PC-9 (cell line): ENCODE data around the gene SLC26A11. TPM values are rescaled to one million over a fixed set of nuclear protein-coding genes. Genes with fewer than 3 reads are reported as not detected.

ENCODE experiments used
- BruUV-seq: library from RNA; stranded (reverse); fragments of 400-500 nt; replicated peaks from 2 replicates; lab custom pipeline; 2021; lab: Mats Ljungman, UMichigan
- CTCF ChIA-PET: fragments of 300-600 bp; sonication (Branson Sonifier 250); formaldehyde crosslinking; loops from one replicate; lab custom pipeline; 2022; ENCODE audit warnings: antibody characterized with exemption; lab: Charles Lee
- POLR2A ChIA-PET: fragments of 300-600 bp; sonication (Branson Sonifier 250); formaldehyde crosslinking; loops from one replicate; lab custom pipeline; 2022; ENCODE audit warnings: antibody characterized with exemption; ENCODE audit not compliant: unreplicated experiment; lab: Charles Lee
- DNase-seq, 2 experiments: peaks; one replicate each; pipeline versions ENCODE4 v3.0.0 to v3.0.0-alpha.2; 2015 to 2022; ENCODE audit warnings: mixed read lengths in 1 of 2
- H2AFZ ChIP-seq: fragments of 200-600 bp; sonication (generic); 2 replicates; pipeline ENCODE4 v1.8.1; 2017; ENCODE audit warnings: antibody characterized with exemption
- H3F3A ChIP-seq: fragments of 200-600 bp; sonication (generic); 2 replicates; pipeline ENCODE4 v1.8.1; 2017; ENCODE audit warnings: antibody characterized with exemption, mild to moderate bottlenecking, low read depth; ENCODE audit not compliant: insufficient read depth
- H3K27ac ChIP-seq: fragments of 200-600 bp; sonication (generic); 2 replicates; pipeline ENCODE4 v1.6.1; 2016; ENCODE audit warnings: mixed run types
- H3K27me3 ChIP-seq: fragments of 200-600 bp; sonication (generic); 2 replicates; pipeline ENCODE4 v1.6.1; 2016; ENCODE audit warnings: low read depth, mixed run types; ENCODE audit not compliant: insufficient read depth
- H3K36me3 ChIP-seq: fragments of 200-600 bp; sonication (generic); 2 replicates; pipeline ENCODE4 v1.6.1; 2016; ENCODE audit warnings: low read depth, mixed run types
- H3K4me1 ChIP-seq: fragments of 200-600 bp; sonication (generic); replicated peaks from 2 replicates; pipeline ENCODE4 v1.6.1; 2016; ENCODE audit warnings: mixed run types; ENCODE audit not compliant: insufficient read depth
- H3K4me2 ChIP-seq: fragments of 200-600 bp; sonication (generic); 2 replicates; pipeline ENCODE4 v1.6.1; 2017; ENCODE audit warnings: mixed run types
- H3K4me3 ChIP-seq: fragments of 200-600 bp; sonication (generic); 2 replicates; pipeline ENCODE4 v1.6.1; 2016; ENCODE audit warnings: mixed run types
- H3K79me2 ChIP-seq: fragments of 200-600 bp; sonication (generic); 2 replicates; pipeline ENCODE4 v1.6.1; 2017; ENCODE audit warnings: low read depth, mixed run types
- H3K9me2 ChIP-seq: fragments of 200-600 bp; sonication (generic); 2 replicates; pipeline ENCODE4 v1.8.1; 2017; ENCODE audit warnings: mild to moderate bottlenecking; ENCODE audit not compliant: insufficient read depth
- H3K9me3 ChIP-seq: fragments of 200-600 bp; sonication (generic); 2 replicates; pipeline ENCODE4 v1.8.1; 2016; ENCODE audit warnings: low read depth; ENCODE audit not compliant: insufficient read depth
- H4K20me1 ChIP-seq: fragments of 200-600 bp; sonication (generic); 2 replicates; pipeline ENCODE4 v1.8.1; 2017; ENCODE audit not compliant: insufficient read depth
- EZH2 ChIP-seq: fragments of 200-600 bp; sonication (generic); IDR thresholded peaks from 2 replicates; pipeline ENCODE4 v1.8.0; 2017; ENCODE audit warnings: antibody characterized with exemption, low read depth
- intact Hi-C: fragments of 100-400 bp; cut with micrococcal nuclease; formaldehyde crosslinking; loops from one replicate; pipeline ENCODE4 v1.10.0; 2022; ENCODE audit not compliant: unreplicated experiment
- total RNA-seq: library from RNA; stranded (reverse); gene quantifications from 2 replicates; pipeline ENCODE4 v1.2.3, GENCODE V29; 2021
- TF ChIP-seq, protein P1 (sequence below): fragments of 200-600 bp; sonication (generic); conservative IDR thresholded peaks from 2 replicates; pipeline ENCODE4 v1.6.1; 2017; ENCODE audit warnings: mixed run types, antibody characterized with exemption, mild to moderate bottlenecking, moderate library complexity

The SLC26A11 gene
- total RNA-seq, 1 experiment from 2014 or later = 12.4 TPM

DNA sequence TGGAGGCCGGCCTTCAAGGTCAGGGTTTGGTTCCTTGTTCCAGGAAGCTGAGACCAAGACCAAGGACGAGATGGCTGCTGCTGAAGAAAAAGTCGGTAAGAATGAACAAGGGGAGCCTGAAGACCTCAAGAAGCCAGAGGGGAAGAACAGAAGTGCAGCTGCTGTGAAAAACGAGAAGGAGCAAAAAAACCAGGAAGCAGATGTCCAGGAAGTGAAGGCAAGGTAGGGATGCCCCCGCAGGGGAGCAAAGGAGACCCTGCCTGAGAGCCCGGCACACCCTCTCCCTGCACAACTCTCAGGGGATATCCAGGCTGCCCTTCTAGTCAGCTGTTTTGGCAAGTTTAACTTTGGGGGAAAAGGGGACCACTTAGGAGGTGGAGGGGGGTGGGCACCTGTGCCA is 69.4 kb downstream of the SLC26A11 start:
- Histone ChIP-seq H3K4me2 (no peak overlapping the region), H3K36me3 (no peaks in the 10 kb centered on the region)
- intact Hi-C loops = no loop called here

DNA sequence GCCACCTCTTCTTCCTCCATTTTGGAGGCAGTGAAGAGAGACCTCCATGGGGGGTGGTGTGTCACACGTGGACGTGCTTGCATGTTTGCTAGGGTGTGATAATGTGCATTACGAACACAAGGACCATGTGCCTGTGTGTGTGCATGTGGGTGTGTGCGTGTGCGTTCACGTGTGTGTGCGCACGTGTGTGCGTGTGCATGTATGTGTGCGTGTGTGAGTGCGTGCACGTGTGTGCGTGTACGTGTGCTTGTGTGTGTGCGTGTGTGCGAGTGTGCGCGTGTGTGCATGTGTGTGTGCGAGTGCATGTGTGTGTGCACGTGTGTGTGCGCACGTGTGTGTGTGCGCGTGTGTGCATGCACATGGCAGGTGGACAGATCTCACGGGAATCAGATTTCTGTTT is 69.9 kb downstream of the SLC26A11 start:
- Histone ChIP-seq H3K4me2 (no peak overlapping the region), H3K27me3 (no peaks in the 10 kb centered on the region), H3K79me2 (no peaks in the 10 kb centered on the region), H3K36me3 (no peaks in the 10 kb centered on the region), H3F3A (no peaks in the 10 kb centered on the region), H3K4me3 (no peak overlapping the region), H3K9me3 (no peaks in the 10 kb centered on the region), H4K20me1 (no peaks in the 10 kb centered on the region), H3K27ac (no peak overlapping the region), H3K9me2 (no peaks in the 10 kb centered on the region), H2AFZ (no peak overlapping the region), H3K4me1 (no peaks in the 10 kb centered on the region)
- intact Hi-C loops = no loop called here
- TF ChIP-seq EZH2 = no peak
- TF ChIP-seq, protein P1, sequence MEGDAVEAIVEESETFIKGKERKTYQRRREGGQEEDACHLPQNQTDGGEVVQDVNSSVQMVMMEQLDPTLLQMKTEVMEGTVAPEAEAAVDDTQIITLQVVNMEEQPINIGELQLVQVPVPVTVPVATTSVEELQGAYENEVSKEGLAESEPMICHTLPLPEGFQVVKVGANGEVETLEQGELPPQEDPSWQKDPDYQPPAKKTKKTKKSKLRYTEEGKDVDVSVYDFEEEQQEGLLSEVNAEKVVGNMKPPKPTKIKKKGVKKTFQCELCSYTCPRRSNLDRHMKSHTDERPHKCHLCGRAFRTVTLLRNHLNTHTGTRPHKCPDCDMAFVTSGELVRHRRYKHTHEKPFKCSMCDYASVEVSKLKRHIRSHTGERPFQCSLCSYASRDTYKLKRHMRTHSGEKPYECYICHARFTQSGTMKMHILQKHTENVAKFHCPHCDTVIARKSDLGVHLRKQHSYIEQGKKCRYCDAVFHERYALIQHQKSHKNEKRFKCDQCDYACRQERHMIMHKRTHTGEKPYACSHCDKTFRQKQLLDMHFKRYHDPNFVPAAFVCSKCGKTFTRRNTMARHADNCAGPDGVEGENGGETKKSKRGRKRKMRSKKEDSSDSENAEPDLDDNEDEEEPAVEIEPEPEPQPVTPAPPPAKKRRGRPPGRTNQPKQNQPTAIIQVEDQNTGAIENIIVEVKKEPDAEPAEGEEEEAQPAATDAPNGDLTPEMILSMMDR = no peak
- ChIA-PET POLR2A (no interaction called here), CTCF (no interaction called here)
- DNase-seq = no peak
- no TSS peak for BruUV-seq

More for the DNA sequence above, 69.4 kb downstream of the SLC26A11 start:
- H3K9me3 ChIP-seq = no peaks in the 10 kb centered on the region
- ChIA-PET CTCF (interaction anchor here (0.6 kb wide), 1 partner anchor 51 kb away, joined by 8 read pairs; no protein-coding TSS in a partner anchor), POLR2A (interaction anchor here (0.6 kb wide), 1 partner anchor 258 kb away, joined by 4 read pairs; no protein-coding TSS in a partner anchor)
- H3K79me2 ChIP-seq = no peaks in the 10 kb centered on the region
- H3K27ac ChIP-seq = no peak overlapping the region
- H3K9me2 ChIP-seq = no peaks in the 10 kb centered on the region
- no peak overlapping the region for H2AFZ ChIP-seq
- no peak for DNase-seq
- no peak overlapping the region for H3K4me3 ChIP-seq
- H3K4me1 ChIP-seq = no peaks in the 10 kb centered on the region
- H4K20me1 ChIP-seq = no peaks in the 10 kb centered on the region
- no peak for TF ChIP-seq EZH2
- no peaks in the 10 kb centered on the region for H3F3A ChIP-seq
- BruUV-seq = no TSS peak
- no peaks in the 10 kb centered on the region for H3K27me3 ChIP-seq

DNA sequence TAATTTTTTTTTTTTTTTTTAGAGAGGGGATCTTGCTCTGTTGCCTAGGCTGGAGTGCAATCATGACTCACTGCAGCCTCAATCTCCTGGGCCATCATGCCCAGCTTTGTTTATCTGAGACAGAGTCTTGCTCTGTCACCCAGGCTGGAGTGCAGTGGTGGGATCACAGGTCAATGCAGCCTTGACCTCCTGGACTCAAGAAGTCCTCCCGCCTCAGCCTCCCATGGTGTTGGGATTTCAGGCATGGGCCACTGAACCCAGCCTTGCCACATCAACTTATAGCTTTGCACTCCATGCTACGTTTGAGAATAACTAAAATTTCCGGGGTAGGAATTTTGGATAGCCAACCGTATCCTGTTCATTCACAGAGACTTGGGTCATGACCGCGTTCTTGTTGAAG is 71.0 kb downstream of the SLC26A11 start:
- no peak for DNase-seq
- no peaks in the 10 kb centered on the region for H3K4me1 ChIP-seq
- H3K4me2 ChIP-seq = no peak overlapping the region
- intact Hi-C loops = no loop called here
- no TSS peak for BruUV-seq
- TF ChIP-seq, protein P1 = no peak
- TF ChIP-seq EZH2 = no peak
- no peak overlapping the region for H3K4me3 ChIP-seq
- H3F3A ChIP-seq = no peaks in the 10 kb centered on the region
- no peak overlapping the region for H2AFZ ChIP-seq
- H4K20me1 ChIP-seq = no peaks in the 10 kb centered on the region
- H3K36me3 ChIP-seq = no peaks in the 10 kb centered on the region
- CTCF ChIA-PET = interaction anchor here (0.5 kb wide), 1 partner anchor 274 kb away, joined by 5 read pairs; no protein-coding TSS in a partner anchor
- no peaks in the 10 kb centered on the region for H3K79me2 ChIP-seq
- no peaks in the 10 kb centered on the region for H3K27me3 ChIP-seq
- POLR2A ChIA-PET = interaction anchor here (0.6 kb wide), 1 partner anchor 37 kb away, joined by 6 read pairs; no protein-coding TSS in a partner anchor
- no peaks in the 10 kb centered on the region for H3K9me2 ChIP-seq
- H3K27ac ChIP-seq = no peak overlapping the region
- H3K9me3 ChIP-seq = no peaks in the 10 kb centered on the region
